Fibroblast of the aortic adventitia (primary cell): Measurements from ENCODE around the gene SPOCD1. TPM values are rescaled to one million over a fixed set of nuclear protein-coding genes. Genes with fewer than 3 reads are reported as not detected.
A peak's percentile ranks its signal among the peaks of the same experiment; 100 is the strongest.

ENCODE experiments used
- DNase-seq: peaks from one replicate; pipeline ENCODE4 v3.0.0-alpha.2; 2010; ENCODE audit warnings: low read depth
- H3K4me3 ChIP-seq: 2 replicates; pipeline ENCODE4 v1.5.1; 2011; ENCODE audit warnings: low read depth, mild to moderate bottlenecking, control low read depth, low read length, moderate library complexity
- total RNA-seq: library from RNA; depleted of rRNA; stranded (reverse); fragments of >200 nt; gene quantifications from 2 replicates; pipeline ENCODE4 v1.2.3, GENCODE V29; 2012; ENCODE audit warnings: low replicate concordance
- TF ChIP-seq, protein P1 (sequence below): IDR thresholded peaks from 2 replicates; pipeline ENCODE4 v1.5.1; 2011; ENCODE audit warnings: mild to moderate bottlenecking, low read length, control low read depth, inconsistent platforms; ENCODE audit not compliant: insufficient read depth

SPOCD1 gene
- total RNA-seq, 1 donor, result 37.2 TPM

DNA sequence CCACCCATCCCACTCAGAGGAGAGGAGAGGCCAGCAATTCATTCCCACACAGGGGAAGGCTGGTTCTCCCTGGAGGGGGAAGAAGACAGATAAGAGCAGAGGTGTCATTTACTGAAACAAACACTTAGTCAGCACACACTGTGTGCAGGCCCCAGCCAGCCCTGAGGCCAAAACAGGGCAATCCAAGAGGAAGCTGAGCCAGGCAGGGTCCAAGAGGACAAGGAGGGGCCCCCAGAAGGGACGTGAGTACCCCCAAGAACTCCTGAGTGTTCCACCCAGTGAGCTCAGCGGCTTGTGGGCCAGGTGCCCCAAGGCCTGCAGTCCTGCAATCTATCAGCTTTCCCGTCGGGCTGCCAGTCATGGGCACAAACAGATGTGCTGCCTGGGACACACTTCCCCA is 67.5 kb downstream of the SPOCD1 start:
- no peak overlapping the region for H3K4me3 ChIP-seq
- peak; percentile 41 for DNase-seq
- TF ChIP-seq, protein P1, sequence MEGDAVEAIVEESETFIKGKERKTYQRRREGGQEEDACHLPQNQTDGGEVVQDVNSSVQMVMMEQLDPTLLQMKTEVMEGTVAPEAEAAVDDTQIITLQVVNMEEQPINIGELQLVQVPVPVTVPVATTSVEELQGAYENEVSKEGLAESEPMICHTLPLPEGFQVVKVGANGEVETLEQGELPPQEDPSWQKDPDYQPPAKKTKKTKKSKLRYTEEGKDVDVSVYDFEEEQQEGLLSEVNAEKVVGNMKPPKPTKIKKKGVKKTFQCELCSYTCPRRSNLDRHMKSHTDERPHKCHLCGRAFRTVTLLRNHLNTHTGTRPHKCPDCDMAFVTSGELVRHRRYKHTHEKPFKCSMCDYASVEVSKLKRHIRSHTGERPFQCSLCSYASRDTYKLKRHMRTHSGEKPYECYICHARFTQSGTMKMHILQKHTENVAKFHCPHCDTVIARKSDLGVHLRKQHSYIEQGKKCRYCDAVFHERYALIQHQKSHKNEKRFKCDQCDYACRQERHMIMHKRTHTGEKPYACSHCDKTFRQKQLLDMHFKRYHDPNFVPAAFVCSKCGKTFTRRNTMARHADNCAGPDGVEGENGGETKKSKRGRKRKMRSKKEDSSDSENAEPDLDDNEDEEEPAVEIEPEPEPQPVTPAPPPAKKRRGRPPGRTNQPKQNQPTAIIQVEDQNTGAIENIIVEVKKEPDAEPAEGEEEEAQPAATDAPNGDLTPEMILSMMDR, result no peak

DNA sequence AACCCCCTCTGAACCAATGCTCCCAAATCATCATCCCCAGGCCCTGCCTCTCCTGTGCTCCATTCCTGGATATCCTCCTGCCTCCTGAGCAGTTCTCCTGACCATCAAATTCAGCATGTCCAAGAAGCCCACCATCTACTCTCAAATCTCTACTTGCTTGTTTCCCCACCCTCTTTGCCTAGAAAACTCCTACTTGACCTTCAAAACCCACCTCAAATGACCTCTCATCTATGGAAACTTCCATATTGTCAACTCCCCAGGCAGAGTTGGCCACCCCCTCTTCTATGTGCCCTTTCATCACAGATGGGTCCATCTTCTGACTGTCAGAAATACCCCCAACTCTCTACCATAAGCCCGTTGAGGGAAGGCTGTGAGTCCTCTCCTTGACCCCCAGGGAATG is 68.5 kb downstream of the SPOCD1 start:
- no peak for DNase-seq
- TF ChIP-seq, protein P1, result no peak
- H3K4me3 ChIP-seq, result no peak overlapping the region

DNA sequence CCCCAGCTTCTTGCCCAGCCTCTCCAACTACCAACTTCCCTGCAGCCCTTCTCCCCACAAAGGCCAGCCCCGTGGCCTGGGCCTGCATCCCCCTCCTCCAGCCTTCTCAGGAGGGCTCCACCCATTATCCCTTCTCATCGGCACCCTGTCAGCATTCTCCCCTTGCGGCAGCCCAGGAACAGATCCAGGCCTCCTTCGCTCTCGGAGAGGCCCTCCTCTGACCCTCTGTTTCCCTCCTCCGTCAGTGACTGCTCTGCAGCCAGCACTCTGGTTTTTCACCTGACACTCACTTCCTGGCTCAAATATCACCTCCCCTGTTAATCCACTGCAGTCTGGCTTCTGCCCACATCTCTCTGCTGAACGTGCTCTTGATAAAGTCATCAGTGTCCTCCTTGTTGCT is 69.1 kb downstream of the SPOCD1 start:
- peak; percentile 16 for DNase-seq
- TF ChIP-seq, protein P1, result no peak
- no peak overlapping the region for H3K4me3 ChIP-seq

DNA sequence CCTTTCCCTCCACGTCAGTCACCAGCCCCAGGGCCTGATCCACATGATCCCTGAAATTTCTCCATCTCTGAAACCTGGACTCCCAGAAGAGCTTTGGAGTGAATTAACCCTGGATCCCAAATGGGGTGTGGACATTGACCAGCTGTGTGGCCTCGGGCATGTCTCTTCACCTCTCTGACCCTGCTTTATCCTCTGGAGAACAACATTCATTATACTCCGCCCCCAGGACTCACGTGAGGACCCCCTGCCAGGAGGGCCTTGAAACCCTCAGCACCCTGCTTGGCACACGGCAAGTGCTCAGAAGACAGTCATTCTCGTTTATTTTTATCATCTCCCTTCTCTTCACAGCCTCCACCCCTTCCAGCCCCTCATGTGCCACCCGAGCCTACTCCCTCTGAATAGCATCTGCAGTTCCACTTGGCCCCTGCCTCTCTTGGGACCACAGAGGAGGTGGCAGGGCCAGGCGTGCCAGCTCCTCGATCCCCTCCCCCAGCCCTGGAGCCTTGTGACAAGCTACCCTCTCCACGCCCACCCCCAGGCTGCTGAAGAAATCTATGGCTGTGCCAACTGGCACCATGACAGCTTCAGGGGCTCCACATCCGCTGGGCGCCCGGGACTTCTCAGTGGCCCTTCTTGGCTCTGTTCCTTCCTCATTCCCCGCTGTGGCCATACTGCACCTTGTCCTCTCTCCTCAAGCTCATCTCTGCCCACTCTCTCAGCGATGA is 69.7 kb downstream of the SPOCD1 start:
- TF ChIP-seq, protein P1, result no peak
- no peak overlapping the region for H3K4me3 ChIP-seq
- no peak for DNase-seq

DNA sequence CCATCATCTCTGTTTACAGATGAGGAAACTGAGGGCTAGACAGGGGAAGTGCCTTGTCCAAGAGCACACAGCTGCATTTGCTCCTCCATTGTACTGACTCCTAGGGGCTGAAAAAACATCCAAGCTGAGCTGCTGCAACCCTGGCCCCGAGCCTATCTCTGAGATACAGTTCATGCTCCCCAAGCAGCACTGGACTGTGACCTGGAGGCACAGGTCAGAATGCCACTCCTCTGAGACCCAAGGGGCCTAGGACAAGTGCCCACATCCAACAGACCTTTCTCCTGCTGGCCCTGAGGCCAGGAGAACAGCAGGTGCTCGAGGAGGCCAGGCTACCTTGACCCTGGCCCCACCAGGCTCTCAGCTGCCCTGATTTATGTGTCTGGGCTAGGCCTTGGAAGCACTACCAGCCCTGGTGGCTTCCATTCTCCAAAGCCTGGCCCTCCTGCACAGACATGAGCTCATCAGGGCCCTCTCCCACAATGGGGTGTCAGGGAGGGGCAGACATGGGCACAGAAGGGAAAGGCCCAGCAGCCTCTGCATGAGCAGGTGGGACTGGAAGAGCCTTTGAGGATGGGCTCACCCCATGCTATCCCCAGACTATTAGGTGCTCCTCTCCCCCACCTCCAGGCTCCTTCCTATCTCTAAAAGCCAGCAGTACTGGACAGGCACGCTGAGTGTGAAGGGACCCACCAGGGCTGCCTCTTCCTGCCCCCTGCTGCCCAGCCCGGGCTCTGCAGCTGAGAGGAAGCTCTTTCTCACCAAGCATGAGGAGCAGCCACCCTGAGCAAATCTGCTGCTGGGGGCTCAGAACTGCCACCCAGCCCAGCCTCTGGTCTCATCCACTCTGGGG is 70.5 kb downstream of the SPOCD1 start:
- TF ChIP-seq, protein P1, result peak; percentile 94
- DNase-seq, result peak; percentile 66

DNA sequence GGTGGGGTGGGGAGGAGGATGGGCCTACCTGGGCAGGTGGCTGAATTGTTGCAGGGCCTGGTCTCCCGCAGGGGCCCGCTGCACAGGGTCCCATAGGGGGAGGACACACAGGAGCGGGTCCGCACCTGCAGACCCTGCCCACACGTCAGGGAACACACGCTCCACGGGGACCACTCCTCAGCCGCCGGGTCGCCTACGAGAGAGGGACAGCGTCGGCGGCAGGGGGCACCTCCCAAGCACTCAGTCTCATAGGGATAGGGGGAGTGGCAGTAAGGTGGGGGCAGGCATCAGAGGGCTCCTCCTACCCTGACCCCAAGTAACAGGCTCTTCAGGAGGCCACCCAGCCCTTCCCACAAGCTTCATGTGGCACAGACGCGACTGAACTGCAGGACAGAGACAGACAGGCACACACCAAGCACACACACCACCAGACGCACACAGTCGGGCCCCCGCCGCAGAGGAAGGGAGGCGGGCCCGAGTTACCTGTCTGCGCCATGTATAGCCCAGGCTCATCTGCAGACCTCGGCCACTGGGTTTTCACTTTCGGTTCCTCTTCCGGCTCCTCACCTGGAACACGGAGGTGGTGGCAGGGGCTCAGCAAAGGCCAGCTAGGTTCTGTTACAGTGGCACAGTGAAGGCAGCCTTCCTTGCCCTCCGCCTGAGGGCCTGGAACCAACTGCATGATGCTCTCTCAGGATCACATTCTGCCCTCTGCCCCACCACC is 71.5 kb downstream of the SPOCD1 start:
- TF ChIP-seq, protein P1, result no peak
- H3K4me3 ChIP-seq, result no peak overlapping the region
- DNase-seq, result no peak

More for the DNA sequence above, 70.5 kb downstream of the SPOCD1 start:
- H3K4me3 ChIP-seq, result no peak overlapping the region
